Astrocyte of the cerebellum (primary cell): ENCODE results near the gene TLCD5.

Experiments
- DNase-seq: peaks from one replicate; pipeline ENCODE4 v3.0.0-alpha.2; 2011; ENCODE audit warnings: low read depth
- H3K4me3 ChIP-seq: 2 replicates; pipeline ENCODE4 v1.5.1; 2011; ENCODE audit warnings: mild to moderate bottlenecking, low read depth, low read length, moderate library complexity
- in situ Hi-C: cut with HindIII; loops from 2 replicates; pipeline ENCODE4 v1.10.0; 2017; ENCODE audit warnings: low sequenced_read_pairs
- TF ChIP-seq, protein P1 (sequence below): IDR thresholded peaks from 2 replicates; pipeline ENCODE4 v1.5.1; 2012; ENCODE audit warnings: low read length, low read depth, moderate library complexity, mild to moderate bottlenecking; ENCODE audit errors: missing control alignments

The TLCD5 gene

DNA sequence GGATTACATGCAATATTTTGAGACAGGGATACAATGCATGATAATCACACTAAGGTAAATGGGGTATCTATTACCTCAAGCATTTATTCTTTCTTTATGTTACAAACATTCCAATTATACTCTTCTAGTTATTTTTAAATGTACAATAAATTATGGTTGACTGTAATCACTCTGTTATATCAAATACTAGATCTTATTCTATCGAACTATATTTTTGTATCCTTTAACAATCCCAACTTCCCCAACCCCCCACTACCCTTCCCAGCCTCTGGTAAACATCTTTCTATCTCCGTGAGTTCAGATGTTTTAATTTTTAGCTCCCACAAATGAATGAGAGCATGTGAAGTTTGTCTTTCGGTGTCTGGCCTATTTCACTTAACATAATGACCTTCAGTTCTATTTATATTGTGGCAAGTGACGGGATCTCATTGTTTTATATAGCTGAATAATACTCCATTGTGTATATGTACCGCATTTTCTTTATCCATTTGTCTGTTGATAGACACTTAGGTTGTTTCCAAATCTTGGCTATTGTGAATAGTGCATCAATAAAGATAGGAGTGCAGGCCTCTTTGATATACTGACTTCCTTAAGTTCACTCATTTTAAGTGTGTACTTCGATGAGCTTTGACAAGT lies 51.6 kb downstream of the TLCD5 start:
- DNase-seq, result no peak
- H3K4me3 ChIP-seq, result no peak overlapping the region
- in situ Hi-C loops, result no loop called here
- TF ChIP-seq, protein P1, sequence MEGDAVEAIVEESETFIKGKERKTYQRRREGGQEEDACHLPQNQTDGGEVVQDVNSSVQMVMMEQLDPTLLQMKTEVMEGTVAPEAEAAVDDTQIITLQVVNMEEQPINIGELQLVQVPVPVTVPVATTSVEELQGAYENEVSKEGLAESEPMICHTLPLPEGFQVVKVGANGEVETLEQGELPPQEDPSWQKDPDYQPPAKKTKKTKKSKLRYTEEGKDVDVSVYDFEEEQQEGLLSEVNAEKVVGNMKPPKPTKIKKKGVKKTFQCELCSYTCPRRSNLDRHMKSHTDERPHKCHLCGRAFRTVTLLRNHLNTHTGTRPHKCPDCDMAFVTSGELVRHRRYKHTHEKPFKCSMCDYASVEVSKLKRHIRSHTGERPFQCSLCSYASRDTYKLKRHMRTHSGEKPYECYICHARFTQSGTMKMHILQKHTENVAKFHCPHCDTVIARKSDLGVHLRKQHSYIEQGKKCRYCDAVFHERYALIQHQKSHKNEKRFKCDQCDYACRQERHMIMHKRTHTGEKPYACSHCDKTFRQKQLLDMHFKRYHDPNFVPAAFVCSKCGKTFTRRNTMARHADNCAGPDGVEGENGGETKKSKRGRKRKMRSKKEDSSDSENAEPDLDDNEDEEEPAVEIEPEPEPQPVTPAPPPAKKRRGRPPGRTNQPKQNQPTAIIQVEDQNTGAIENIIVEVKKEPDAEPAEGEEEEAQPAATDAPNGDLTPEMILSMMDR, result no peak

DNA sequence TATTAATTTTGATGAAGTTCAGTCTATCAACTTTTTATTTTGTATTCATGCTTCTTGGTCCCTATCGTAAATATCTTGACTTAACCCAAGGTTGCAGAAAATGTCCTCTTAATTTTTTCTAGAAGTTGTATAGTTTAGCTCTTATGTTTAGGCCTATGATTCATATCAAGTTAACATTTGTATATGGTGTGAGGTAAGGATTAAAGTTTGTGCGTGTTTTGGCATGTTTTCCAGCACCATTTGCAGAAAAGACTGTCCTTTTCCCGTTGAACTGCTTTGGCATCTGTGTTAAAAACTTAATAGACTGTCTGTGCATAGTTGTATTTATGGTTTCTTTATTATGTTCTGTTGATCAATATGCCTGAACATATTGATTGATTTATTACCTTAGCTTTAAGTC lies 53.4 kb downstream of the TLCD5 start:
- TF ChIP-seq, protein P1, result no peak
- H3K4me3 ChIP-seq, result no peak overlapping the region
- in situ Hi-C loops, result no loop called here
- no peak for DNase-seq

DNA sequence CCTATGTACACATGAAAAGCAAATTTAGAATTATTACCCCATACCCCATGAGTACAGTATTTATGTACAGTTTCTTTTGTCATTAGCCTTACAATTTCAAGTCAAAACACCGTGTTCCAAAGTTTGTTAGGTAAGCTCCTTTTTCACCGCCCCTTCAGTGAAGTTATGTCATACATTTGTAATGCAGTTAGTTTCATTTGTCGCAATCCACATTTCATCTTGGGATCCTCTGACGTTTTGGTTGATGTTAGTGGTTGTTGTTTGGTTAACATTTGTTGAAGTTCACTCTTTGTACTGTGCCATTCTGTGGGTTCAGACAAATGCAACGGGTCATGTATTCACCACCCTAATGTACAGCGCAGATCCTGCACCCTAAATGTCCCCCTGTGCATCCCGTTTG lies 56.3 kb downstream of the TLCD5 start:
- TF ChIP-seq, protein P1, result no peak
- no peak for DNase-seq
- in situ Hi-C loops, result no loop called here
- no peak overlapping the region for H3K4me3 ChIP-seq
